Skin of body (tissue), 2 donors: Measurements from ENCODE around the gene PALM. TPM values are rescaled to one million over a fixed set of nuclear protein-coding genes. Genes with fewer than 3 reads are reported as not detected.
"Not testable (repeated sequence)": the region's sequence is repeated elsewhere in the genome, so short reads cannot be mapped to it uniquely, and the experiment has no call there.

ENCODE experiments used
- DNase-seq: peaks from one replicate; lab custom pipeline; 2025; lab: John Stamatoyannopoulos, UW
- total RNA-seq: library from RNA; depleted of rRNA; stranded (reverse); fragments of >200 nt; gene quantifications from one replicate; pipeline ENCODE4 v1.2.3, GENCODE V29; 2014

PALM gene, protein sequence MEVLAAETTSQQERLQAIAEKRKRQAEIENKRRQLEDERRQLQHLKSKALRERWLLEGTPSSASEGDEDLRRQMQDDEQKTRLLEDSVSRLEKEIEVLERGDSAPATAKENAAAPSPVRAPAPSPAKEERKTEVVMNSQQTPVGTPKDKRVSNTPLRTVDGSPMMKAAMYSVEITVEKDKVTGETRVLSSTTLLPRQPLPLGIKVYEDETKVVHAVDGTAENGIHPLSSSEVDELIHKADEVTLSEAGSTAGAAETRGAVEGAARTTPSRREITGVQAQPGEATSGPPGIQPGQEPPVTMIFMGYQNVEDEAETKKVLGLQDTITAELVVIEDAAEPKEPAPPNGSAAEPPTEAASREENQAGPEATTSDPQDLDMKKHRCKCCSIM
- 25.4 TPM for total RNA-seq

DNA sequence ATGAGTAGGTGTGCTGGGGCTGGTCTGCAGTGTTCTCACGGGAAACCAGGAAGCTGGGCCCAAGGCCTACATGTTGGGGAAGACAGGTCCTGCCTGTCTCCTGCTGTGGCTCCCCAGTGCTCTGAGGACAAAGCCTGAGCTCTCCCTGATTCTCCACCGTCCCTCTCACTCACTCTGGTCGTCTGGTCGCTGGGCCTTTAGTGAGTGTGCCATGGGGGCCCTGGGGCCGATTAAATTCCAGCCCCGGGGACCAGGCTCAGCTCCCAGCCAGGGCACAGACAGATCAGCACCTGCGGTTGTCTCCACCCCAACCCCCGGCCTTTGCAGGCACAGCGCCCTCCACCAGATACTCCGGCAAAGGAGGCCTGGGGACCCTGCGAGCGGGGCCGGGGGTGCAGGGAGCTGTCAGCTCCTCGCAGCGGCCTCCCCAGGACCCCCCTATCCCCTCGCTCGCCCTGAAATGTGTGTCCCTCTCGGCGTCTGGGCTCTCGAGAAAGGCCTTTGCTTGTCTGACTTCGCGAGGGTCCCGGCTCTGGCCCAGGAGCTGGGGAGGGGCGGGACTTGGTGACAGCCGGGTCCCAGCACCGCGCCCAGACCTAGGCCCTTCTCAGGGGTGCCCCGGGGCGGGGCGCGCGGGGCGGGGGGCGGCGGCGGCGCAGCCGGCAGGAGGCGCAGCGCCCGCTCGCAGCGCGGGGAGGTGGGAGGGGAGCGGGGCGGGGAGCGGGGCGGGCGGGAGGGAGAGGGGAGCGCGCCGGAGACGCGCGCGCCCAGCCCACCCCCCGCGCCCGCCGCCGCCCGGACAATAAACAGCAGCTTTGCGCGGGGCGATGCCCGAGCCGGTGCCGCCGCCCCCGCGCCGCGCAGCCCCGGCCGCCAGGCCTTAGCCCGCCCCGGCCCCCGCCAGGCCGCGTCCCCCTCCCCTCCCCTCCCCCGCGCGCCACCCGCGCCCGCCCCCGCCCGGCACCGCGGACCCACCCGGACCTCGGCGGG lies at the start of gene PALM:
Gene PALM, plus strand, starts transcription at position 782 of the 990 bp plus-strand sequence. CDS start 212 bp downstream, outside the sequence.
- no peak for DNase-seq

- no peak for DNase-seq
Observed at GRCh38 chr19:660793-661426, 47.8 kb upstream of the PALM start.

DNA sequence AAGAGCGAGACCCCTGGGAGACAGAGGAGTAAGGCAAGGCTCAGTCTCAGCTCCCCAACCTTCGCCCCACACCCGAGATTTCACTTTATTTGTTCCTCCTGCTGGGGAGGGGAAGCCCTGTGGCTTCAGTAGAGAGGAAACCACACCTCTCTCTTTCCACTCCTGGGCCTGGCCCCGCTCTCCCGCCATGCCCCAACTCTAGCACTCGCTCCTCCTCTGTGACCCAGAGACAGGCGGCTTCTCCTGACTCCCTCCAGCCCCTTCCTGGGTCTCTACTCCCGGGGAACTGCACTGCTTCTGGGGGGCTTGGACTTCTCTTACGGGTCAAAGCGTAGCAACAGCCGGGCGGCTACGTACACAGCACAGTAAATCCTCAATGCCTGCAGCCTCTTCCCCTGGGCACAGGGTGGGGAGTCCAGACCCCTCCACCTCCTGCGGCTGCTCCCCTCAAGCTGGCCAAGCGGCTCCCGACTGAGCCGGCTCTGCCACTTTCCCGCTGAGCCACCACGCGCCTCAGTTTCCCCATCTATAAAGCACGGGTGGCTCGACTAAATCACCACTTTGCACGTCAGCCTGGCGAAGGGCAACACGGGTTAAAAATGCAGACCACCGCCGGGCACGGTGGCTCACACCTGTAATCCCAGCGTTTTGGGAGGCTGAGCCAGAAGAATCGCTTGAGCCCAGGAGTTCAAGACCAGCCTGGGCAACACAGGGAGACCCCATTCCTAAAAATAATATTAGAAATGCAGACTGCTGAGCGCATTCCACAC lies 47.1 kb upstream of the PALM start:
- no peak for DNase-seq

DNA sequence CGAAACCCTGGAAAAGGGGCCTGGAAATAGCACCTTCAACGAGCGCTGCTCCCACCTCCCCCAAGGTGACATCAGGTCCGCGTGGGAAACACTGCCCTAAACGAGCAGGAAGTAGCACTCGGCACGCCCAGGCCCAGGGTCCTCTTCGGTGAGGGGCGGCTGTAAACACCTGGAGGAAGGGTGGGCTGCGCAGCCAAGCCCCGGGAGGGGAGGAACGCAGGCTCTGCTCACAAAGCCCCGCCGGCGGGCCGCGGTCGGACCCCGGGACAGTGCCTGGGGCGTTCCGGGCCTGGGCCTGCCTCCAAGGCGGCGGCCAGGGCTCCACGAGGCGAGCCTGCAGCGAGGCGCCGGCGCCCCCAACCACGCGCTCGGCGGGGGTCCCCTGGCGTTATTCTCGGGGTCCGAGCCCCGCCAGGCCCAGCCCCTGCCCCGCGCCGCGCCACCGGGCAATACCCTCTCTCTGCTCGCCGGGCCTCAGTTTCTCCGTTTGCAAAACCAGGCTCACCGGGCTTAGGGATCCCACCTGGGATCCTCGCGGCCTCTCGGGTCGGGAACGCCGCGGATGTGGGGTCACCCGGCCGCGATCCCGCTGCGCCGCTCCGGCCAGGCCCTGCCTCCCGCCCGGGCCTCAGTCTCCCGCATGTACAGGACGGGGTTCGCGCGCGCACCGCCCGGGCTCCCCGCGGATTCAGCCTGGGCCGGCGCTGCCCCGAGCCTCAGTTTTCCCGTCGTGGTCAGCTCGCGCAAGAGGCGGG lies 46.4 kb upstream of the PALM start:
- peak; percentile 8 for DNase-seq

- DNase-seq, result peak; percentile 87
Observed at GRCh38 chr19:662962-663681, 45.6 kb upstream of the PALM start, which contains the start of gene RNF126. TSS of gene RNF126 (minus strand) at chr19:663214. CDS start at chr19:663121, 93 bp downstream.

- DNase-seq, result no peak
Observed at GRCh38 chr19:663682-664117, 45.0 kb upstream of the PALM start.

DNA sequence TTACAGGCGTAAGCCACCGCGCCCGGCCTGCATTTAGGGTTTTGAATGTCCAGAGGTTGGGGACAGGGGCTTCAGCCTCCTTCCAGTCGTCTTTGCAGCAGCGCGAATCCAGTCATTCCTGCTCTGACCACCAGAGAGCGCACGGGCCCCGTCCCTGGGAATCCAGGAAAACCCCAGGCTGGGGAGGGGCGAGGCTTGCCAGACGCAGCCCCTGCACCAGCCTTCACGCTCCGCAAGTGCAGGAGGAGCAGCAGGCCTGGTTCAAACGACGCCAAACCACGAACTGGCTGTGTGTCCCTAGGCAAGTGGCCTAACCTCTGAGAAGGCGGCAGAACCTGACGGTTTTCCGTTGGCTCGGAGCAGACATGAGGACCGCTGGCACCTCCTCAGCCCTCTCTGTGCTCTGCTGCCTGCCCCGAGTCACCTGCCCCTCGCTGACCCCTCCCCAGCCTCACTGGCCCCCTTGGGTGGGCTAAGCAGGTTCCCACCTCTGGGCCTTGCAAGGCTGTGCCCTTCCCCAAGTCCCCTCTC lies 43.8 kb upstream of the PALM start:
- DNase-seq, result peak; percentile 59

- DNase-seq, result not testable (repeated sequence)
Observed at GRCh38 chr19:666985-667573, 41.7 kb upstream of the PALM start.

- DNase-seq, result not testable (repeated sequence)
Observed at GRCh38 chr19:668675-669434, 39.9 kb upstream of the PALM start.

DNA sequence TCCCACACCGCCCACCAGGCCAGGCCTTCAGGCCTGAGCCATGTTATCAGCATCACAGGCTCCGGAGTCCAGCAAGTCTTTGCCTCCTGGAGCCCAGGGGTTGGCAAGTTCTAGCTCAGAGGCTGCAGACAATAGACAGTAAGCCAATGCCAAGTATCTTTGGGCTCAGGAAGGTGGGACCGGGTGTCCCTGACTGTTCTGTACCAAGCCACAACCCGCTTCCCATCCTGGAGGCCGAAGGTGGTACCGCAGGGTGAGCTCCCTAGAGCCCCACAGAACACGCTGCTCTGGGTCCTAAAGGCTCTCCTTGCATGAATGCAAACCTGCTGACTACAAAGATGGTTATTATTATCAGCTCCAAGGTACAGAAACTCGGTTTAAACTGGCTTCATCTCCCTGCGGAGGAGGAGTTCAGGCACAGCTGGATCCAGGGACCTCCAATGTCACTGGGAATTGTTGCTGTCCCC lies 38.1 kb upstream of the PALM start:
- no peak for DNase-seq

DNA sequence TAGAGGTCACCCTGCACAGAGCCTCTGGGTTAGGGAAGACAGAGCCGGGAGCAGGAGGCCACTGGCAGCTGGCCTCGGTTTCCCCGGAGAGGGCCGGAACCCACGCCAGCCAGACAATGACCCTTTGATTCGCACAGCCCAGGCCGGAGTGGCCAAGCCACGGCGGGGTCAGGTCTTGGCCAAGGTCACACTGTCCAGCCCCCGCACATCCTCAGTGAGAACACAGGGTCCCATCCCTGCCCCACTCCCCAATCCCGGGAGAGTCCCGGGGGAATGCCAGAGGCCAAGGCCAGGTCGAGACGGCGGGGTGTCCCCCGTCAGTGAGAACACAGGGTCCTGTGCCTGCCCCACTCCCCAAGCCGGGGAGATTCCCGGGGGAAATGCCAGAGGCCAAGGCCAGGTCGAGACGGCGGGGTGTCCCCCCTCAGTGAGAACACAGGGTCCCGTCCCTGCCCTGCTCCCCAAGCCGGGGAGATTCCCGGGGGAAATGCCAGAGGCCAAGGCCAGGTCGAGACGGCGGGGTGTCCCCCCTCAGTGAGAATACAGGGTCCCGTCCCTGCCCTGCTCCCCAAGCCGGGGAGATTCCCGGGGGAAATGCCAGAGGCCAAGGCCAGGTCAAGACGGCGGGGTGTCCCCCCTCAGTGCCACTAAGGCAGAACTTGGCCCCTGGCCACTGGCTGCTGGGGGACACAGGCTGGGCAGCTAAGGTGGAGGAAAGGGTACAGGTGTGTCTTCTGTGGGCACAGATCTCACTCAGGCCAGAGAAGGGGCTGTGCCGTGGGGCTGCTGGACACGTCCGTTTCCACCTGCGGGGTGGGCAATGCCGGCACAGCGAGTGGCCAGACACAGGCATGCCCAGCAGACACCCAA lies 34.2 kb upstream of the PALM start:
- DNase-seq, result no peak

DNA sequence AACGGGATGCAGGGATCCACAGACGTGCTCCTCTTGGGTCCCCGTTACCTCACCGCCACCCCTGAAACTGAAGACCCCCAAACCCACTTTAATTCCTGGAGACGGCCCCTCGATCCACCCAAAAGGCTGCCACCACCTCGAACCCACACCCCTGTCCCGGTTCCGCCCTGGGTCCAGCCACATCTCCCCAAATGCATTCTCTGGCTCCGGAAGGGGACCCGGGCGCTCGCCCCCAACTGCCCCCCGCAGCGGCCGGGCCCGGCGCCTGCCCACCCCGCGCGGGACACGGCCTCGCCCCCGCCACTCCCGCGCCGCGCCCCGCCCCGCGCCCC lies 32.8 kb upstream of the PALM start:
- DNase-seq, result no peak

DNA sequence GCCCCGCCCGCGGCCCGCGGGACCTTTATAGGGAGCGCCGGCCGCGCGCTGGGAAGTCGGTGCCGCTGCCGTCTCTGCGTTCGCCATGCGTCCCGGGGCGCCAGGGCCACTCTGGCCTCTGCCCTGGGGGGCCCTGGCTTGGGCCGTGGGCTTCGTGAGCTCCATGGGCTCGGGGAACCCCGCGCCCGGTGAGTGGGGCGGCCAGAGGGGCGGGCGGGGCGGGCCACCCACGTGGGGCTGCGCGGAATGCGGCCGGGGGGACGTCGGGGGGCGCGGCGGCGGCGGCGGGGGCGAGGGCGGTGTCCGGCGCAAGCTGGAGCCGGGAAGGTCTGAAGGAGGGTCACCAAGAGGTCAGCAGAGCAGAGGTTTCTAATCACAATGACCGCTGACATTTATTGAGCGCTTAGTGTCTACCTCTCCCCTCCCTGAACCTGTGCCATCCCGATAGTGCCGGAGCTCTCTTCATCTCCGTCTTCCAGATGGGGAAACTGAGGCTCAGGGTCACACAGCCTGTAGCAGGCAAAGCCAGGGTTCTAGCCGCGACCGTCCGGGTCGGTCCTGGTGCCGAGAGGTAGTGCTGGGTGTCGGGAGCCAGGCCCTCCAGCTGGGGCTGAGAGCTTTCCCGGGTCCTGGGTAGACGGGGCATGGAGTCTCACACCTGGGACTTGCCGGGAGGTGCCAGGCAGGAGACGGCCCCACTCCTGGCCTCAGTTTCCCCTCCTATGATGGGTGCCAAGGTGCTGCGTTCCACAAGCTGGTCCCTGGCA lies 32.2 kb upstream of the PALM start, which contains the start of gene FSTL3:
Gene FSTL3, plus strand, starts transcription at position 54 of the 767 bp plus-strand sequence. Its CDS starts 32 bp downstream, at position 86.
- DNase-seq, result no peak

DNA sequence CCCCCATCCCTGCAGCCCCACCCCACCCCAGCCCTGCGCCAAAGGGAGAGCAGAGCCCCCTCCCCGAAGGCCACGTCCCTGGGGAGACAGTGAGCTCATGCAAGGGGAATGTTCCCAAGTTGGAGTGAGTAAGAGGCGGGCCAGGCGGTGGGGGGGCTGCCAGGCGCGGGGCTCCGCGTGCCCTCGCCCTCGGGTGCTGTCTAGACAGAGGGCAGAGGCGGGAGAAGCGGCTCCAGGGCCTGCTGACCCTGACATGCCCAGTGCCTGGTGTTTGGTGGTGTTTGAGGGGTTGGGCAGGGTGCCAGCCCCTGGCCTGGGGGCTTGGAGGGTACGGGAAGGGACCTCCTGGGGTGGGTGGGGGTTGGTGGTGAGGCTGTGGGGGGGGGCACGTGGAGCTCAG lies 31.5 kb upstream of the PALM start:
- DNase-seq, result peak; percentile 71

GRCh38 chr19:677601-678436 lies 30.9 kb upstream of the PALM start:
- no peak for DNase-seq
